Activated CD8-positive, alpha-beta memory T cell treated with anti-CD3 and anti-CD28 coated beads, Interleukin-2, amount 10 ng/mL, durations not matched to agents 7 days and 5 days (primary cell): ENCODE results near the gene VPS37B. TPM values are rescaled to one million over a fixed set of nuclear protein-coding genes. Genes with fewer than 3 reads are reported as not detected.
"Not testable (repeated sequence)": the region's sequence is repeated elsewhere in the genome, so short reads cannot be mapped to it uniquely, and the experiment has no call there.

ENCODE experiments used
- ATAC-seq: fragments of 150-1000 bp; cut with Tn5 transposase; one replicate; pipeline ENCODE4 v1.10.0; 2021; ENCODE audit warnings: moderate library complexity
- CTCF ChIA-PET: fragments of 350-600 bp; sonication (Branson Sonifier 250); formaldehyde crosslinking; loops from one replicate; lab custom pipeline; 2021; ENCODE audit warnings: antibody characterized with exemption; lab: Charles Lee
- DNase-seq: peaks from one replicate; pipeline ENCODE4 v3.0.0-alpha.2; 2020
- H3K27ac Mint-ChIP-seq: one replicate; pipeline ENCODE4 v1.8.0; 2021; ENCODE audit warnings: mild to moderate bottlenecking, mixed read lengths
- H3K27me3 Mint-ChIP-seq: one replicate; pipeline ENCODE4 v1.8.0; 2021; ENCODE audit warnings: mixed read lengths
- H3K36me3 Mint-ChIP-seq: one replicate; pipeline ENCODE4 v1.8.0; 2021; ENCODE audit warnings: mild to moderate bottlenecking, mixed read lengths
- H3K4me1 Mint-ChIP-seq: one replicate; pipeline ENCODE4 v1.8.0; 2021; ENCODE audit warnings: mixed read lengths
- H3K4me3 Mint-ChIP-seq: one replicate; pipeline ENCODE4 v1.8.0; 2021; ENCODE audit warnings: mild to moderate bottlenecking, moderate library complexity, mixed read lengths
- H3K9me3 Mint-ChIP-seq: one replicate; pipeline ENCODE4 v1.8.0; 2022; ENCODE audit warnings: low read depth, mixed read lengths
- total RNA-seq, 2 experiments: library from RNA; stranded (reverse); gene quantifications; one replicate each; pipeline ENCODE4 v1.2.3, GENCODE V29; 2021

The VPS37B gene
- total RNA-seq, 2 experiments from 2014 or later, result 25.7 to 29.7 TPM

GRCh38 chr12:122886161-122886560 lies 9.8 kb downstream of the VPS37B start:
- ATAC-seq (no peak), DNase-seq (no peak)
- no peak overlapping the region for H3K4me3 Mint-ChIP-seq
- H3K9me3 Mint-ChIP-seq, result peaks cover 2% of the 10 kb centered on the region
- H3K4me1 Mint-ChIP-seq, result peaks cover 76% of the 10 kb centered on the region
- no peak overlapping the region for H3K27ac Mint-ChIP-seq
- H3K36me3 Mint-ChIP-seq, result peaks cover 14% of the 10 kb centered on the region
- CTCF ChIA-PET, result interaction anchor here (1.0 to 1.8 kb wide), 2 partner anchors 9 to 15 kb away, joined by 5 to 8 read pairs; no protein-coding TSS in a partner anchor
- H3K27me3 Mint-ChIP-seq, result no peaks in the 10 kb centered on the region

- CTCF ChIA-PET, result interaction anchor here (1.1 to 1.7 kb wide), 2 partner anchors 51 to 61 kb away, joined by 3 to 4 read pairs; no protein-coding TSS in a partner anchor
- ATAC-seq, result no peak
- H3K27ac Mint-ChIP-seq, result no peak overlapping the region
- H3K4me1 Mint-ChIP-seq, result peaks cover 74% of the 10 kb centered on the region
- H3K9me3 Mint-ChIP-seq, result peaks cover 2% of the 10 kb centered on the region
- no peak for DNase-seq
- no peak overlapping the region for H3K4me3 Mint-ChIP-seq
- no peaks in the 10 kb centered on the region for H3K27me3 Mint-ChIP-seq
- H3K36me3 Mint-ChIP-seq, result peaks cover 18% of the 10 kb centered on the region
These were observed 11.1 kb downstream of the VPS37B start for GRCh38 chr12:122884860-122885259.

GRCh38 chr12:122884091-122884826 lies 11.7 kb downstream of the VPS37B start:
- H3K9me3 Mint-ChIP-seq, result peaks cover 2% of the 10 kb centered on the region
- no peak for ATAC-seq
- CTCF ChIA-PET, result interaction anchor here (0.6 to 1.7 kb wide), 4 partner anchors 13 to 353 kb away, joined by 3 to 4 read pairs (median 4); partner anchors contain the start of gene OGFOD2
- H3K4me3 Mint-ChIP-seq, result no peak overlapping the region
- H3K27me3 Mint-ChIP-seq, result no peaks in the 10 kb centered on the region
- no peak overlapping the region for H3K27ac Mint-ChIP-seq
- peaks cover 19% of the 10 kb centered on the region for H3K36me3 Mint-ChIP-seq
- peaks cover 74% of the 10 kb centered on the region for H3K4me1 Mint-ChIP-seq
- DNase-seq, result no peak

GRCh38 chr12:122882908-122883558 lies 12.9 kb downstream of the VPS37B start:
- DNase-seq (no peak), ATAC-seq (no peak)
- peaks cover 2% of the 10 kb centered on the region for H3K9me3 Mint-ChIP-seq
- H3K27ac Mint-ChIP-seq, result no peak overlapping the region
- CTCF ChIA-PET, result interaction anchor here (0.6 to 2.9 kb wide), 9 partner anchors 11 to 92 kb away, joined by 3 to 9 read pairs (median 4); partner anchors contain the start of gene OGFOD2
- no peaks in the 10 kb centered on the region for H3K27me3 Mint-ChIP-seq
- peaks cover 73% of the 10 kb centered on the region for H3K4me1 Mint-ChIP-seq
- peaks cover 21% of the 10 kb centered on the region for H3K36me3 Mint-ChIP-seq
- no peak overlapping the region for H3K4me3 Mint-ChIP-seq

- ATAC-seq (peak; percentile 54), DNase-seq (no peak)
- H3K36me3 Mint-ChIP-seq, result peaks cover 20% of the 10 kb centered on the region
- no peaks in the 10 kb centered on the region for H3K27me3 Mint-ChIP-seq
- CTCF ChIA-PET, result interaction anchor here (1.3 to 2.3 kb wide), 6 partner anchors 10 to 71 kb away, joined by 3 to 15 read pairs (median 6); no protein-coding TSS in a partner anchor
- no peak overlapping the region for H3K4me3 Mint-ChIP-seq
- peaks cover 2% of the 10 kb centered on the region for H3K9me3 Mint-ChIP-seq
- H3K4me1 Mint-ChIP-seq, result peaks cover 71% of the 10 kb centered on the region
- H3K27ac Mint-ChIP-seq, result no peak overlapping the region
These were observed 15.3 kb downstream of the VPS37B start for GRCh38 chr12:122880668-122881067.

GRCh38 chr12:122880155-122880667 lies 15.7 kb downstream of the VPS37B start:
- Mint-ChIP-seq H3K4me1 (peaks cover 76% of the 10 kb centered on the region), H3K27ac (no peak overlapping the region), H3K4me3 (no peak overlapping the region), H3K9me3 (peaks cover 2% of the 10 kb centered on the region), H3K27me3 (no peaks in the 10 kb centered on the region), H3K36me3 (peaks cover 20% of the 10 kb centered on the region)
- ATAC-seq (no peak), DNase-seq (no peak)
- CTCF ChIA-PET, result interaction anchor here (1.3 to 2.3 kb wide), 6 partner anchors 9 to 72 kb away, joined by 3 to 15 read pairs (median 6); no protein-coding TSS in a partner anchor

GRCh38 chr12:122878780-122879612 lies 16.9 kb downstream of the VPS37B start:
- peaks cover 20% of the 10 kb centered on the region for H3K36me3 Mint-ChIP-seq
- no peak overlapping the region for H3K4me3 Mint-ChIP-seq
- no peaks in the 10 kb centered on the region for H3K27me3 Mint-ChIP-seq
- peaks cover 2% of the 10 kb centered on the region for H3K9me3 Mint-ChIP-seq
- no peak for DNase-seq
- H3K27ac Mint-ChIP-seq, result no peak overlapping the region
- peaks cover 78% of the 10 kb centered on the region for H3K4me1 Mint-ChIP-seq
- CTCF ChIA-PET, result interaction anchor here (0.7 to 2.2 kb wide), 5 partner anchors 8 to 163 kb away, joined by 3 to 15 read pairs (median 5); no protein-coding TSS in a partner anchor
- no peak for ATAC-seq

- ATAC-seq (no peak), DNase-seq (no peak)
- Mint-ChIP-seq H3K27ac (no peak overlapping the region), H3K9me3 (no peaks in the 10 kb centered on the region), H3K36me3 (peaks cover 16% of the 10 kb centered on the region), H3K27me3 (no peaks in the 10 kb centered on the region), H3K4me3 (no peak overlapping the region), H3K4me1 (peaks cover 81% of the 10 kb centered on the region)
- CTCF ChIA-PET, result interaction anchor here (0.8 kb wide), 1 partner anchor 16 kb away, joined by 5 read pairs; no protein-coding TSS in a partner anchor
These were observed 19.2 kb downstream of the VPS37B start for GRCh38 chr12:122876731-122877130.

- H3K4me1 Mint-ChIP-seq, result peaks cover 83% of the 10 kb centered on the region
- H3K27me3 Mint-ChIP-seq, H3K9me3 Mint-ChIP-seq, H3K4me3 Mint-ChIP-seq, DNase-seq, H3K27ac Mint-ChIP-seq, ATAC-seq: not testable (repeated sequence)
- CTCF ChIA-PET, result interaction anchor here (0.8 kb wide), 1 partner anchor 16 kb away, joined by 5 read pairs; no protein-coding TSS in a partner anchor
- H3K36me3 Mint-ChIP-seq, result peaks cover 17% of the 10 kb centered on the region
These were observed 19.6 kb downstream of the VPS37B start for GRCh38 chr12:122876281-122876680.

- no peak for DNase-seq
- CTCF ChIA-PET, result no interaction called here
- peaks cover 83% of the 10 kb centered on the region for H3K4me1 Mint-ChIP-seq
These were observed 20.2 kb downstream of the VPS37B start for GRCh38 chr12:122875590-122876220.

GRCh38 chr12:122874081-122874480 lies 21.8 kb downstream of the VPS37B start:
- H3K4me3 Mint-ChIP-seq, result no peak overlapping the region
- ATAC-seq, result no peak
- no peak for DNase-seq
- no peak overlapping the region for H3K27ac Mint-ChIP-seq
- peaks cover 74% of the 10 kb centered on the region for H3K4me1 Mint-ChIP-seq
- H3K27me3 Mint-ChIP-seq, result no peaks in the 10 kb centered on the region
- H3K9me3 Mint-ChIP-seq, result no peaks in the 10 kb centered on the region
- CTCF ChIA-PET, result no interaction called here
- H3K36me3 Mint-ChIP-seq, result peaks cover 29% of the 10 kb centered on the region

More at GRCh38 chr12:122875590-122876220, 20.2 kb downstream of the VPS37B start:
- H3K9me3 Mint-ChIP-seq, result no peaks in the 10 kb centered on the region
- H3K27ac Mint-ChIP-seq, result no peak overlapping the region
- H3K36me3 Mint-ChIP-seq, result peaks cover 18% of the 10 kb centered on the region
- H3K27me3 Mint-ChIP-seq, result no peaks in the 10 kb centered on the region
- no peak overlapping the region for H3K4me3 Mint-ChIP-seq
- no peak for ATAC-seq

GRCh38 chr12:122873540-122873939 lies 22.4 kb downstream of the VPS37B start:
- peaks cover 34% of the 10 kb centered on the region for H3K36me3 Mint-ChIP-seq
- H3K4me1 Mint-ChIP-seq, result peaks cover 69% of the 10 kb centered on the region
- H3K4me3 Mint-ChIP-seq, result no peak overlapping the region
- ATAC-seq (no peak), DNase-seq (no peak)
- H3K9me3 Mint-ChIP-seq, result no peaks in the 10 kb centered on the region
- CTCF ChIA-PET, result no interaction called here
- H3K27ac Mint-ChIP-seq, result no peak overlapping the region
- no peaks in the 10 kb centered on the region for H3K27me3 Mint-ChIP-seq
